COLO668 (cell line): Measurements from ENCODE around the gene WNT9B.
A peak's percentile ranks its signal among the peaks of the same experiment; 100 is the strongest.

ENCODE experiments used
- DNase-seq: peaks from one replicate; lab custom pipeline; 2025; ENCODE audit not compliant: unreplicated experiment; lab: John Stamatoyannopoulos, UW

The WNT9B gene

GRCh38 chr17:46853896-46854444, 2.6 kb downstream of the WNT9B start:
- no peak for DNase-seq

- DNase-seq: no peak
Measured at GRCh38 chr17:46854515-46854914, 3.1 kb downstream of the WNT9B start.

GRCh38 chr17:46854948-46855347, 3.6 kb downstream of the WNT9B start:
- DNase-seq: no peak

- DNase-seq: no peak
Measured at GRCh38 chr17:46857600-46857999, 6.2 kb downstream of the WNT9B start.

- DNase-seq: no peak
Measured at GRCh38 chr17:46859996-46860395, 8.6 kb downstream of the WNT9B start.

- DNase-seq: no peak
Measured at GRCh38 chr17:46862949-46863348, 11.6 kb downstream of the WNT9B start.

GRCh38 chr17:46863383-46864121, 12.2 kb downstream of the WNT9B start:
- no peak for DNase-seq

GRCh38 chr17:46865100-46865499, 13.7 kb downstream of the WNT9B start:
- no peak for DNase-seq

GRCh38 chr17:46866325-46866724, 14.9 kb downstream of the WNT9B start:
- no peak for DNase-seq

- no peak for DNase-seq
Measured at GRCh38 chr17:46866747-46867146, 15.4 kb downstream of the WNT9B start.

- DNase-seq: no peak
Measured at GRCh38 chr17:46868689-46869187, 17.4 kb downstream of the WNT9B start.

- no peak for DNase-seq
Measured at GRCh38 chr17:46869296-46869695, 17.9 kb downstream of the WNT9B start.

- DNase-seq: peak; percentile 39
Measured at GRCh38 chr17:46869975-46870803, 18.8 kb downstream of the WNT9B start.

- no peak for DNase-seq
Measured at GRCh38 chr17:46872421-46872820, 21.0 kb downstream of the WNT9B start.

- no peak for DNase-seq
Measured at GRCh38 chr17:46873941-46874645, 22.7 kb downstream of the WNT9B start.

GRCh38 chr17:46874906-46875305, 23.5 kb downstream of the WNT9B start:
- no peak for DNase-seq

- peak; percentile 56 for DNase-seq
Measured at GRCh38 chr17:46875849-46876352, 24.5 kb downstream of the WNT9B start.

- peak; percentile 78 for DNase-seq
Measured at GRCh38 chr17:46876353-46876887, 25.0 kb downstream of the WNT9B start.

- no peak for DNase-seq
Measured at GRCh38 chr17:46876926-46877325, 25.5 kb downstream of the WNT9B start.

- DNase-seq: no peak
Measured at GRCh38 chr17:46877466-46877865, 26.1 kb downstream of the WNT9B start.

- no peak for DNase-seq
Measured at GRCh38 chr17:46878055-46878454, 26.7 kb downstream of the WNT9B start.
